Measurements from ENCODE around the gene NFIC.

Gene NFIC

GRCh38 chr19:3515891-3516422 lies 149.6 kb downstream of the NFIC start:
- Histone ChIP-seq H4K20me1 (ENCODE audit: insufficient read depth, low read length) (no peaks in the 10 kb centered on the region), H3K4me3 (ENCODE audit: low read depth, low read length, poor library complexity, severe bottlenecking) (no peak overlapping the region), H3K79me2 (ENCODE audit: insufficient read depth, low read length) (no peaks in the 10 kb centered on the region), H3K4me2 (ENCODE audit: low read length) (peak overlapping the region; percentile 33; the same call in 1 of the 2 replicates), H3K4me1 (ENCODE audit: insufficient read depth, low read length, severe bottlenecking) (peaks cover 17% of the 10 kb centered on the region), H3K27me3 (ENCODE audit: insufficient read depth, low read length) (no peaks in the 10 kb centered on the region), H3K36me3 (ENCODE audit: insufficient read depth, low read length) (peaks cover 17% of the 10 kb centered on the region; the same call in 1 of the 2 replicates), H3K9me2 (ENCODE audit: low read depth, low read length) (no peaks in the 10 kb centered on the region), H2AFZ (ENCODE audit: low read length) (no peak overlapping the region), H3K9ac (ENCODE audit: low read length) (no peak overlapping the region; the same call in 1 of the 2 replicates), H3F3A (ENCODE audit: insufficient read depth, low read length) (no peaks in the 10 kb centered on the region), H3K27ac (ENCODE audit: low read depth, low read length, poor library complexity, severe bottlenecking) (peak overlapping the region; percentile 92), H3K9me3 (ENCODE audit: low read length) (no peaks in the 10 kb centered on the region)
- TF ChIP-seq CTCF (IDR thresholded peaks at IDR 0.05; ENCODE audit: low read length): no peak

GRCh38 chr19:3516675-3517207 lies 150.4 kb downstream of the NFIC start:
- H3K9ac ChIP-seq (ENCODE audit: low read length): no peak overlapping the region; the same call in 1 of the 2 replicates
- no peaks in the 10 kb centered on the region for H4K20me1 ChIP-seq (ENCODE audit: insufficient read depth, low read length)
- no peaks in the 10 kb centered on the region for H3K9me2 ChIP-seq (ENCODE audit: low read depth, low read length)
- TF ChIP-seq EZH2 (IDR thresholded peaks at IDR 0.05; ENCODE audit: borderline replicate concordance, low read length) (no peak), CTCF (IDR thresholded peaks at IDR 0.05; ENCODE audit: low read length) (no peak)
- peaks cover 17% of the 10 kb centered on the region; the same call in 1 of the 2 replicates for H3K36me3 ChIP-seq (ENCODE audit: insufficient read depth, low read length)
- no peaks in the 10 kb centered on the region for H3K9me3 ChIP-seq (ENCODE audit: low read length)
- H3K4me2 ChIP-seq (ENCODE audit: low read length): peak overlapping the region; percentile 33; the same call in 1 of the 2 replicates
- no peaks in the 10 kb centered on the region for H3F3A ChIP-seq (ENCODE audit: insufficient read depth, low read length)
- H3K4me1 ChIP-seq (ENCODE audit: insufficient read depth, low read length, severe bottlenecking): peaks cover 17% of the 10 kb centered on the region
- no peaks in the 10 kb centered on the region for H3K27me3 ChIP-seq (ENCODE audit: insufficient read depth, low read length)
- H2AFZ ChIP-seq (ENCODE audit: low read length): no peak overlapping the region
- H3K79me2 ChIP-seq (ENCODE audit: insufficient read depth, low read length): no peaks in the 10 kb centered on the region
- no peak overlapping the region for H3K4me3 ChIP-seq (ENCODE audit: low read depth, low read length, poor library complexity, severe bottlenecking)
- H3K27ac ChIP-seq (ENCODE audit: low read depth, low read length, poor library complexity, severe bottlenecking): peak overlapping the region; percentile 92

DNA sequence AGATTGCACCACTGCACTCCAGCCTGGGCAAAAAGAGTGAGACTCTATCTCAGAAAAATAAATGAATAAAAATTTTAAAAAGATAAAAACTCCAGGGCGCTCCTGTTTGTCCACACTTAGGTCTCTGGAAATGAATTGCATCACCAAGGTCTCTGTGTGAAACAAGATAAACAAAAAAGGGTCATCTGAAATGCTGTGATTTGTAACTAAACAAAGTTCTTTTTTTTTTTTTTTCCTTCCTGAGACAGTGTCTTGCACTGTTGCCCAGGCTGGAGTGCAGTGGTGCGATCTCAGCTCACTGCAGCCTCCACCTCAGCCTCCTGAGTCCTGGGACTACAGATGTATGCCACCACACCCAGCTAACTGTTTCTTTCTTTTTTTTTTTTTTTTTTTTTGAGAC lies 151.3 kb downstream of the NFIC start:
- H2AFZ ChIP-seq (ENCODE audit: low read length): no peak overlapping the region
- no peak overlapping the region for H3K4me2 ChIP-seq (ENCODE audit: low read length)
- H3K4me1 ChIP-seq (ENCODE audit: insufficient read depth, low read length, severe bottlenecking): peaks cover 17% of the 10 kb centered on the region
- H3K27me3 ChIP-seq (ENCODE audit: insufficient read depth, low read length): no peaks in the 10 kb centered on the region
- H3K36me3 ChIP-seq (ENCODE audit: insufficient read depth, low read length): peaks cover 20% of the 10 kb centered on the region; the same call in 1 of the 2 replicates
- H3K9me3 ChIP-seq (ENCODE audit: low read length): no peaks in the 10 kb centered on the region
- no peaks in the 10 kb centered on the region for H3K79me2 ChIP-seq (ENCODE audit: insufficient read depth, low read length)
- H4K20me1 ChIP-seq (ENCODE audit: insufficient read depth, low read length): no peaks in the 10 kb centered on the region
- H3K9me2 ChIP-seq (ENCODE audit: low read depth, low read length): no peaks in the 10 kb centered on the region
- no peak overlapping the region for H3K4me3 ChIP-seq (ENCODE audit: low read depth, low read length, poor library complexity, severe bottlenecking)
- H3K27ac ChIP-seq (ENCODE audit: low read depth, low read length, poor library complexity, severe bottlenecking): peak overlapping the region; percentile 92
- H3F3A ChIP-seq (ENCODE audit: insufficient read depth, low read length): no peaks in the 10 kb centered on the region
- no peak for TF ChIP-seq CTCF (IDR thresholded peaks at IDR 0.05; ENCODE audit: low read length)
- no peak for TF ChIP-seq EZH2 (IDR thresholded peaks at IDR 0.05; ENCODE audit: borderline replicate concordance, low read length)
- no peak overlapping the region for H3K9ac ChIP-seq (ENCODE audit: low read length)

Measured in OCI-LY1 (cell line).